ENCODE measurements around the gene GSAP. TPM values are rescaled to one million over a fixed set of nuclear protein-coding genes. Genes with fewer than 3 reads are reported as not detected.

The GSAP gene
- total and polyA plus RNA-seq, 2 donors (not counting 3 experiments of a cell fraction or from before 2014, with no cell fraction given): 2.3 to 5.8 TPM

GRCh38 chr7:77460057-77460486 is 43.9 kb upstream of the GSAP start:
- H2AFZ ChIP-seq (ENCODE audit: low read depth, low read length): no peak overlapping the region
- H3K79me2 ChIP-seq (ENCODE audit: control insufficient read depth, insufficient read depth, low read length): no peaks in the 10 kb centered on the region
- dilution Hi-C loops (cut with MboI; ENCODE audit: extremely low pct_ligation_motif_present, low sequenced_read_pairs) (no loop called here), intact Hi-C loops (cut with micrococcal nuclease) (no loop called here)
- BruUV-seq (replicated peaks): no TSS peak
- TF ChIP-seq JUN (IDR thresholded peaks at IDR 0.05; ENCODE audit: borderline replicate concordance, insufficient read depth, insufficient read length, low read depth): no peak
- no peak for TF ChIP-seq POLR2A (IDR thresholded peaks at IDR 0.05; ENCODE audit: low read depth, low read length)
- H3K27ac ChIP-seq (ENCODE audit: insufficient read depth, low read depth, low read length): no peak overlapping the region
- H3K36me3 ChIP-seq (ENCODE audit: control insufficient read depth in 2 of 2, extremely low read depth in 1 of 2, insufficient read depth in 2 of 2, low read length in 2 of 2): no peaks in the 10 kb centered on the region
- no peaks in the 10 kb centered on the region for H3K27me3 ChIP-seq (ENCODE audit: control insufficient read depth in 2 of 2, insufficient read depth in 2 of 2, low read length in 2 of 2)
- H4K20me1 ChIP-seq (replicated peaks; ENCODE audit: control insufficient read depth, extremely low read depth, insufficient read depth, low read length): no peaks in the 10 kb centered on the region
- H3K4me1 ChIP-seq (ENCODE audit: control insufficient read depth, extremely low read depth, insufficient read depth, low read length): peaks cover 13% of the 10 kb centered on the region
- H3K9me3 ChIP-seq (replicated peaks; ENCODE audit: control insufficient read depth, insufficient read depth, low read length): no peaks in the 10 kb centered on the region
- no peak for FAIRE-seq
- H3K9ac ChIP-seq (replicated peaks; ENCODE audit: extremely low read depth, insufficient read depth, low read length): no peak overlapping the region
- H3K4me3 ChIP-seq (replicated peaks in 1 of 3; ENCODE audit: insufficient read depth in 1 of 3, low read depth in 1 of 3, low read length in 3 of 3): no peak overlapping the region
- no peak for DNase-seq (ENCODE audit: low read depth, low spot score)
- H3K4me2 ChIP-seq (ENCODE audit: insufficient read depth, low read length): no peak overlapping the region
- ChIA-PET CTCF (interaction anchor here (0.5 kb wide), 1 partner anchor 89 kb away, joined by 3 read pairs; no protein-coding TSS in a partner anchor), POLR2A (no interaction called here)
- no peaks in the 10 kb centered on the region for H3K9me1 ChIP-seq (replicated peaks; ENCODE audit: control insufficient read depth, extremely low read depth, insufficient read depth, low read length)

DNA sequence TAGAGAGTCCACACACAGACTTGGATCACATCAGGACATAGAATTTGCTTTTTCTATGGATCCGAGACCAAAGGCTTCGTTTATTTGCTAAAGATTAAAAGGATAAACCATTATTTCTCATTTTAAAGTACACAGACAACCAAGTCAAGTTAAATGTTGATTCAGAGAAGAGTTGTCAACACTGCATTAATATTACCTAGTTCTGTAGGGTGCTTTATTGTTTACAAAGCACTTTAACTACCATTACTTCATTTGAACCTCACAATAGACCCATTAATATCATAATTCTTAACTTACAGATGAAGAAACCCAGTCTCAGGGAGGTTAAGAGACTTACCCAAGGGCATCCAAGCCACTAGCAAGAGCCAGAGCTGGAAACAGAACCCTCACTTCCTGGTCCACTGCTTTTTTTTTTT is 43.2 kb upstream of the GSAP start:
- Histone ChIP-seq H3K4me2 (ENCODE audit: insufficient read depth, low read length) (no peak overlapping the region), H4K20me1 (replicated peaks; ENCODE audit: control insufficient read depth, extremely low read depth, insufficient read depth, low read length) (no peaks in the 10 kb centered on the region), H3K9me3 (replicated peaks; ENCODE audit: control insufficient read depth, insufficient read depth, low read length) (no peaks in the 10 kb centered on the region), H3K9ac (replicated peaks; ENCODE audit: extremely low read depth, insufficient read depth, low read length) (no peak overlapping the region), H3K4me1 (ENCODE audit: control insufficient read depth, extremely low read depth, insufficient read depth, low read length) (peaks cover 20% of the 10 kb centered on the region), H2AFZ (ENCODE audit: low read depth, low read length) (no peak overlapping the region), H3K36me3 (ENCODE audit: control insufficient read depth in 2 of 2, extremely low read depth in 1 of 2, insufficient read depth in 2 of 2, low read length in 2 of 2) (no peaks in the 10 kb centered on the region), H3K27me3 (ENCODE audit: control insufficient read depth in 2 of 2, insufficient read depth in 2 of 2, low read length in 2 of 2) (no peaks in the 10 kb centered on the region), H3K27ac (ENCODE audit: insufficient read depth, low read depth, low read length) (no peak overlapping the region), H3K79me2 (ENCODE audit: control insufficient read depth, insufficient read depth, low read length) (no peaks in the 10 kb centered on the region), H3K9me1 (replicated peaks; ENCODE audit: control insufficient read depth, extremely low read depth, insufficient read depth, low read length) (no peaks in the 10 kb centered on the region), H3K4me3 (replicated peaks in 1 of 3; ENCODE audit: insufficient read depth in 1 of 3, low read depth in 1 of 3, low read length in 3 of 3) (no peak overlapping the region)
- no TSS peak for BruUV-seq (replicated peaks)
- FAIRE-seq (no peak), DNase-seq (ENCODE audit: low read depth, low spot score) (no peak)
- dilution Hi-C loops (cut with MboI; ENCODE audit: extremely low pct_ligation_motif_present, low sequenced_read_pairs) (no loop called here), intact Hi-C loops (cut with micrococcal nuclease) (no loop called here)
- POLR2A ChIA-PET: no interaction called here
- TF ChIP-seq GATA2 (IDR thresholded peaks at IDR 0.05; ENCODE audit: insufficient read depth, insufficient read length, low read depth, low read length) (no peak), EZH2 (IDR thresholded peaks at IDR 0.05; ENCODE audit: borderline replicate concordance, low read depth, low read length, severe bottlenecking) (no peak), FOS (IDR thresholded peaks at IDR 0.05; ENCODE audit: borderline replicate concordance, insufficient read depth, low read length) (no peak), JUN (IDR thresholded peaks at IDR 0.05; ENCODE audit: borderline replicate concordance, insufficient read depth, insufficient read length, low read depth) (no peak)
- TF ChIP-seq, protein P1, sequence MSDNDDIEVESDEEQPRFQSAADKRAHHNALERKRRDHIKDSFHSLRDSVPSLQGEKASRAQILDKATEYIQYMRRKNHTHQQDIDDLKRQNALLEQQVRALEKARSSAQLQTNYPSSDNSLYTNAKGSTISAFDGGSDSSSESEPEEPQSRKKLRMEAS (IDR thresholded peaks at IDR 0.05; ENCODE audit: insufficient read depth, insufficient read length): no peak
- TF ChIP-seq, protein P2, sequence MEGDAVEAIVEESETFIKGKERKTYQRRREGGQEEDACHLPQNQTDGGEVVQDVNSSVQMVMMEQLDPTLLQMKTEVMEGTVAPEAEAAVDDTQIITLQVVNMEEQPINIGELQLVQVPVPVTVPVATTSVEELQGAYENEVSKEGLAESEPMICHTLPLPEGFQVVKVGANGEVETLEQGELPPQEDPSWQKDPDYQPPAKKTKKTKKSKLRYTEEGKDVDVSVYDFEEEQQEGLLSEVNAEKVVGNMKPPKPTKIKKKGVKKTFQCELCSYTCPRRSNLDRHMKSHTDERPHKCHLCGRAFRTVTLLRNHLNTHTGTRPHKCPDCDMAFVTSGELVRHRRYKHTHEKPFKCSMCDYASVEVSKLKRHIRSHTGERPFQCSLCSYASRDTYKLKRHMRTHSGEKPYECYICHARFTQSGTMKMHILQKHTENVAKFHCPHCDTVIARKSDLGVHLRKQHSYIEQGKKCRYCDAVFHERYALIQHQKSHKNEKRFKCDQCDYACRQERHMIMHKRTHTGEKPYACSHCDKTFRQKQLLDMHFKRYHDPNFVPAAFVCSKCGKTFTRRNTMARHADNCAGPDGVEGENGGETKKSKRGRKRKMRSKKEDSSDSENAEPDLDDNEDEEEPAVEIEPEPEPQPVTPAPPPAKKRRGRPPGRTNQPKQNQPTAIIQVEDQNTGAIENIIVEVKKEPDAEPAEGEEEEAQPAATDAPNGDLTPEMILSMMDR (IDR thresholded peaks at IDR 0.05; ENCODE audit: extremely low read depth in 1 of 2, insufficient read depth in 1 of 2, low read depth in 1 of 2, low read length in 2 of 2): no peak
- CTCF ChIA-PET: interaction anchor here (0.5 kb wide), 1 partner anchor 90 kb away, joined by 3 read pairs; no protein-coding TSS in a partner anchor

Measured in endothelial cell of umbilical vein (primary cell).